ENCODE measurements around the gene KIAA0232.
"Not testable (repeated sequence)": the region's sequence is repeated elsewhere in the genome, so short reads cannot be mapped to it uniquely, and the experiment has no call there.

The KIAA0232 gene

GRCh38 chr4:6782147-6782845 lies at the start of gene KIAA0232:
Gene KIAA0232, plus strand, starts transcription at chr4:6782727. Its CDS starts 41,727 bp downstream, at chr4:6824454.
- DNase-seq, result peak; percentile 88 to 93

- DNase-seq, result no peak
Measured at GRCh38 chr4:6733358-6734164, 49.0 kb upstream of the KIAA0232 start.

DNA sequence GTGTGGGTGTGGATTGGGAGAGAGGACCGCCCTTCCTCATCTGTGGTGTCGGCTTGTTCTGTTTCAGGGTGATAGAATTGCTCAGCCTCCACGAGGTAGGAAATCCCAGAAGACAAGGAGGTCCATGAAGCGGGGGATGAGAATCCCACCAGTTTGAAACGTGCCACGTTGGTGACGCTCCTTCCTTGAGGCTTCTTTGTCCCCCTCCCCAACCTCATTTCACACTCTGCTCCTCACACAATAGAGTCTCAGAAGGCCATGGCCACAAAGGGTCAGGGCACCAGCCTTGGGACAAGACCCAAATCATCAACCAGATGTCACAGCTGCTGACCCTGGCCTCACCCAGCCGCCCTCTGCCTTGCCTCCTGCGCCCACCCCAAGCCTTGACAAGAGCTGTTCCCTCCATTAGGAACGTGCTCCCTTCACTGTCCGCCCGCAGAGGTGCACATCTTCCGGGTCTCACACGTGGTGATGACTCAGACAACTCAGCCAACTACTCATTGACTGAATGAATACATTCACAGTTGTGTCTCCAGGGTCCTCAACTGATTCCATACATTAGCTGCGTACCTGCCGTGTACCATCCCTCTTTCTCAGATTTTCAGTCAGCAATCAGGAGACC lies 48.3 kb upstream of the KIAA0232 start:
- DNase-seq, result no peak

DNA sequence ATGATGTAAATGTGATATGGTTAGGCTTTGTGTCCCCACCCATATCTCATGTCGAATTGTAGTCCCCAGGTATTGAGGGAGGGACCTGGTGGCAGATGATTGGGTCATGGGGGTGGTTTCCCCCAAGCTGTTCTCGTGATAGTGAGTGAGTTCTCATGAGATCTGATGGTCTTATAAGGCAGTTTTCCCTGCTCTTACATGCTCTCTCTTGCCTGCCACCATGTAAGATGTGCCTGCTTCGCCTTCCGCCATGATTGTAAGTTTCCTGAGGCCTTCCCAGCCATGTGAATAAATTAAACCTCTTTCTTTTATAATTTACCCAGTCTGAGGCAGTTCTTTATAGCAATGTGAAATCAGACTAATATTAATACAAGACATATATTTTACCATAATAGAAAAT lies 42.6 kb upstream of the KIAA0232 start:
- no peak for DNase-seq

GRCh38 chr4:6740347-6740746 lies 42.2 kb upstream of the KIAA0232 start:
- no peak for DNase-seq

DNA sequence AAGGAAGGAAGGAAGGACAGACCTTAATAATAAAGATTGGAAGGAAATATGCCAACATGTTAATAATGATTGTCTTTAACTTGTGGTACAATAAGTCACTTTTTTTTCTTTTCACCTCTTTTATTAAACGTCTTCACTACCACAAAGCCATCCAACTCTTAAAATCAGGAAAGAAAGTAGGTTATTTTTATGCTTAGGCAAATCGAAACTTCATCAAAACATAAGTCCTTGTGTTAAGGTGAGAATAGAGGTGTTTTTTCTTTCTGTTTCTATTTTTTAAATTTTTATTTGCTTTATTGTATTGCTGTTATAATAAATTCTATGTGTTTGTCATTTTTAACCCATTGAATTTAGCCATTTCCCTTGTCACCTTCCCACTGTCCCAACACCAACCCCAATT lies 40.0 kb upstream of the KIAA0232 start:
- no peak for DNase-seq

- no peak for DNase-seq
Measured at GRCh38 chr4:6742989-6743388, 39.5 kb upstream of the KIAA0232 start.

DNA sequence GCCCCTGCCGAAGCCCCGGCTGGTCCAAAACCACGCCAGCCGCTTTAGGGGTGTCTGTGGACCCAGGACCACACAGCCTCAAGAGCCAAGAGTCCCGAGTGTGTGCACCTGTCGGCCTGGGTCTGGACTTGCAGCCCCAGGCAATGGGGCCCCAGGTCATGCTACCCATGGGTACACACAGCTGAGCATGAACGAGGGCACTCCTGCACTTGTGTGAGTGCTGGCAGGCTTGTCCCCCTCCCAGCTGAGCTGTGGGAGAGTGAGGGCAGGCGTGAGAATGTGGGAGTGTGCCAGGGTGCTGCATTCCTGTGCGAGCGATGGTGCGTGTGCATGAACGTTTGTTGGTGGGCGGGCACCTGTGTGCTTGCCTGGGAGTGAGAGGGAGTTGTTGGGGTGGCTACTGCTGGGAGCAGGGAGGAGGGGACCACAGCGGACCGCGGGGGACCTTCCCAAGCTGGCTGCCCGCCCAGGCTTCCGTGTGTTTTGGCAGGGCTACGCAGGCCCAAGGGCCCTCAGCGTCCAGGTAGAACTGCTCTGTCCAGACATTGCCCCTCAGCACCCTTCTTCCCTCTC lies 35.7 kb upstream of the KIAA0232 start:
- DNase-seq, result no peak

GRCh38 chr4:6747294-6748051 lies 35.1 kb upstream of the KIAA0232 start:
- DNase-seq, result no peak

DNA sequence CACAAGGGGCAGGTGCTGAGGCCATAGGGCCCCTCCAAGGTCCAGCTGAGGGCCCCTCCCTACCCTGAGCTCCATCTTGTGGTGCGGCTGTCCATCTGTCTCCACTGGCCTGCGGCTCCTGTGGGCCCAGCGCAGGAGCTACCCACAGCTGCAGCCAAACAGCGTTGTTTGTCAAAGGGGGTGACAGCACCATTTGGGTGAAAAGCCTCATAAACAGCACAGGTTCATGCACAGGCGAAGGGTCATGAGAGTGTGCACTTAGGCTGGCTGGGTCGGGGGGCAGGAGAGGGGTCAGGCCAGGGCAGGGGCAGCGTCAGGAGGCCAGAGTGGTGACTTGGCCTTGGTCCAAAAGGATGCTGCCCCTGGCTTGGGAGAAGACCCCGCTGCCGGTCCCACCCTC lies 34.2 kb upstream of the KIAA0232 start:
- no peak for DNase-seq

- DNase-seq, result no peak
Measured at GRCh38 chr4:6749340-6750171, 33.0 kb upstream of the KIAA0232 start.

DNA sequence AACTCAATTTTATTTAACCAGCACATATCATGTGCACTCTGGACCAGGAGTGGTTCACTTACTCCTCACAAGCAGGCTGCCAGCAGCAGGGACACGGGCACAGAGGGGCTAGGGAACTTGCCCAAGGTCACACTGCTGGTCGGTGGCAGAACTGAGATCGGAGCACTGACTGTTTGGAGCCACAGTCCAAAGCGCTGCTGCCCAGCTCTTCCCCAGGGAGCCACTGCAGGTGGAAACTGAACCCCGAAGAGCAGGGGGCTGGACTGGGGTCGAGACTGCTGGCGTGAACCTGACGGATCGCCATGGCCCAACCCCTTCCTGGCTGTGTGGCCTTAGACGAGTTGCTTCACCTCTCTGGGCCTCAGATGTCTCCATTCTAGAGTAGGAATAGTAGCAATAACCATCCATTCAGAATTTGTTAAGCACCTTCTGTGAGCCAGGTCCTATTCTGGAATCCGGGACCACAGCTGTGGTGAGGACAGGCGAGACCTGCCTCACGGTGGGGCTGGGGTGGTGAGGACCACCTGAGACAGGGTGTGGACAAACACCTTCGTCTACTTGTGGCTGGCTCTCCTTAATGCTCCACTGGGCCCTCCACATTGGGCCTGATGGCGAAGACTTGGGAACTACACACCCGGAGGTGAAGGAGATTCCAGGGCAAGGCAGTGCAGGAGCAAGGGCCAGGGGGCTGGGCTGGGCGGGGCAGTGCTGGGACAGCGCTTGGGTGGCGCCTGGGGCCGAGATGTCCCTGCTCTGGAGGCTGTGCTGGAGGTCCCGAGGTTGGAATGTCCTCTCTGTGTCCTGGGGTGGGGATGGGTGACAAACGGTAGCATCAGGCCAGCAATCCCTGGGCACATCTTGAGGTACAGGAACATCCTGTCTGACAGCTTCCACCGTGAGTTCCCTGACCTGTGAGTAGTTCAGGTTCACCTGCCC lies 32.0 kb upstream of the KIAA0232 start:
- DNase-seq, result no peak

DNA sequence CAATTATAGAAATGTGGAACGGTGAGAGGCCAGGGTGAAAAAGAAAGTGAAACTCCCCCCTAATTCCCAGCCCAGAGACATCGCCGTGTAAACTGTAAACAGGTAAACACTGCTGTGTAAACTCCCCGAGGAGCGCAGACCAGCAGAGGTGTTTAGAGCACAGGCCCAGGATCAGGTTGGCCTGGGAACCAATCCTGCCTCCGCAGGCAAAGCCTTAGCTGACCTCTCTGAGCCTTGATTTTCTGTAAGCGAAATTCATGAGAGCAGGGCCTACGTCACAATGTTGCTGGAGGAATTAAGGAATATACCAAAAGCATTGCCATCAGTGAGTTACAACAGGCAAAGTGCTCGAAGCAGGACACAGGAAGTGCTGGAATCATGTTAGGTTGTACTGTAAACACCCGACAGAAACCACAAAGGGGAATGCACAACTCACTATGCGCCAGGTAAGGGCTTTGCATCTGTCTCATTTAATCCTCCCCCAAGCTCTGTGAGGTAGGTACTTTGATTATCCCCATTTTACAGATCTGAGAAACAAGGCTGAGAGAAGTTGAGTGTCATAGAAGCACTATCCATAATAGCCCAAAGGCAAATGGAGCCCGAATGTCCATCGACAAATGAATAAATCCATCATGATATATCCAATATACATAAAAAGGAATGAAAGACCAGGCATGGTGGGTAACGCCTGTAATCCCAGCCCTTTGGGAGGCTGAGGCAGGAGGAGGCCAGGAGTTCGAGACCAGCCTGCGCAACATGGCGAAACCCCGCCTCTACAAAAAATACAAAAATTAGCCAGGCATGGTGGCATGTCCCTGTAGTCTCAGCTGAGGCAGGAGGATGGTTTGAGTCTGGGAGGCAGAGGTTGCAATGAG lies 30.7 kb upstream of the KIAA0232 start:
- no peak for DNase-seq

DNA sequence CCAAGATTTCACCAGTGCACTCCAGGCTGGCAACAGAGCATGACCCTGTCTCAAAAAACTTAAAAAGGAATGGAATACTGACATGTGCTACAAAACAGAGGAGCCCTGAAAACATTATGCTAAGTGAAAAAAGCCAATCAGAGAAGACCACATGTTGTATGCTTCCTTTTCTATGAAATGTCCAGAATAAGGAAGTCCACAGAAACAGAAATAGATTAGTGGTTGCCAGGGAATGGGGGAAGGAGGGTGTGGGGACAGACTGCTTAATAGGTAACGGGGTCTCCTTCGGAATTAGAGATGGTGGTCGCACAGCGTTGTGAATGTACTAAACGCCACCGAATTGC lies 30.1 kb upstream of the KIAA0232 start:
- DNase-seq, result no peak

DNA sequence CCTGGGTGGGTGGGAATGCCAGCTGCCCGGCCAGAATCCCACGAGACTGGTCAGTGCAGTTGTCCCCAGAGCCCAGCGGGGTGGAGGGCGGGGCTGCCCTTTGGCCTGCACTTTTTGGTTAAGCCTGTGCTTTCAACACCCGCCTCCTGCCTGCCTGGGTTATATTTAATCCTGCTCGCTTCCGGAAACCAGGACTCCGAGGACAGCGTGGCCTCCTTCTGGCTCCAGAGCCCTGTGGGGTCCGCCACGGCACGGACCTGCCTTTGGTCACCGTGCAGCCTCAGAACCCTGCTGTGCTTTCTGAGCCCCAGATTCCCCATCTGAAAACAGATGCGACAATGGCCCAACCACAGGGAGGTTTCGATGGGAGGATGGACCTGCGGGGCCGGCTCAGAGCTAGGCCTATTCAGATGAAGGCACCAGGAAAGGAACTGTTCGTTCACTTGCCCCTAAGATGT lies 29.4 kb upstream of the KIAA0232 start:
- no peak for DNase-seq

DNA sequence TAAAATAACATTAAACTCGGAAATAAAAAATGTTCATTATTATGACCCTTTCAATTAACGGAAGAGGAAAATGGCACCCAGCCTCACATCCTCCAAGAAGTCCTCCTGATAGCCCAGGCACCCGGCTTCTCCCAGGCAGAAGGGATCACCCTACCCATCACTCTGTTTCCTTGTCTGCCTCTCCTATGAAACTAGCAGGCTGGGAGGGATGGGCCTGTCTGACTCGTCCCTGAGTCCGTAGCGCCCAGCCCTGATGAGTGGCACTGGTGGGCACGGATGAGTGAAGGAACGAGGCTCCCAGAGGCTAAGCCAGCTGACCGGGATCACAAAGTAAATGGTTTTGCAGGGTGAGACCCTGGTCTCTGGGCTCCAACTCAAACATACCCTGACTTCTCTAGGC lies 28.6 kb upstream of the KIAA0232 start:
- no peak for DNase-seq

- no peak for DNase-seq
Measured at GRCh38 chr4:6754481-6755087, 27.9 kb upstream of the KIAA0232 start.

- DNase-seq, result no peak
Measured at GRCh38 chr4:6755088-6755753, 27.3 kb upstream of the KIAA0232 start.

DNA sequence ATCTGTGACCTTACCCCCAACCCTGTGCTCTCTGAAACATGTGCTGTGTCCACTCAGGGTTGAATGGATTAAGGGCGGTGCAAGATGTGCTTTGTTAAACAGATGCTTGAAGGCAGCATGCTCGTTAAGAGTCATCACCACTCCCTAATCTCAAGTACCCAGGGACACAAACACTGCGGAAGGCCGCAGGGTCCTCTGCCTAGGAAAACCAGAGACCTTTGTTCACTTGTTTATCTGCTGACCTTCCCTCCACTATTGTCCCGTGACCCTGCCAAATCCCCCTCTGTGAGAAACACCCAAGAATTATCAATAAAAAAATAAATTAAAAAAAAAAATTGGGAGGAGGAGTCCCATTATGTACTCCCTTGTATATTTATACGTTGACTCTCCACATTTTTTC lies 26.2 kb upstream of the KIAA0232 start:
- not testable (repeated sequence) for DNase-seq
